OCI-LY1 (cell line): ENCODE measurements around the gene FAM53B.

Experiments used
- CTCF ChIP-seq: fragments of 200-600 bp; sonication (generic), shearing (Covaris generic); IDR thresholded peaks from 2 replicates; pipeline ENCODE4 v1.5.1; 2017; ENCODE audit warnings: mild to moderate bottlenecking, antibody characterized with exemption, low read length, moderate library complexity, mixed read lengths
- EZH2 ChIP-seq: fragments of 200-600 bp; sonication (generic), shearing (Covaris generic); IDR thresholded peaks from 2 replicates; pipeline ENCODE4 v1.8.0; 2017; ENCODE audit warnings: borderline replicate concordance, mixed run types, mild to moderate bottlenecking, antibody characterized with exemption, low read length, moderate library complexity, mixed read lengths

GRCh38 chr10:124717911-124718741 is 26.1 kb downstream of the FAM53B start:
- TF ChIP-seq CTCF (no peak), EZH2 (no peak)
